ENCODE measurements around the gene ADAM12. TPM values are rescaled to one million over a fixed set of nuclear protein-coding genes. Genes with fewer than 3 reads are reported as not detected.

ADAM12 gene
- total and polyA plus RNA-seq, 9 of the 15 experiments (the other 6 are each of a cell fraction or from before 2014, with no cell fraction given) = not detected

DNA sequence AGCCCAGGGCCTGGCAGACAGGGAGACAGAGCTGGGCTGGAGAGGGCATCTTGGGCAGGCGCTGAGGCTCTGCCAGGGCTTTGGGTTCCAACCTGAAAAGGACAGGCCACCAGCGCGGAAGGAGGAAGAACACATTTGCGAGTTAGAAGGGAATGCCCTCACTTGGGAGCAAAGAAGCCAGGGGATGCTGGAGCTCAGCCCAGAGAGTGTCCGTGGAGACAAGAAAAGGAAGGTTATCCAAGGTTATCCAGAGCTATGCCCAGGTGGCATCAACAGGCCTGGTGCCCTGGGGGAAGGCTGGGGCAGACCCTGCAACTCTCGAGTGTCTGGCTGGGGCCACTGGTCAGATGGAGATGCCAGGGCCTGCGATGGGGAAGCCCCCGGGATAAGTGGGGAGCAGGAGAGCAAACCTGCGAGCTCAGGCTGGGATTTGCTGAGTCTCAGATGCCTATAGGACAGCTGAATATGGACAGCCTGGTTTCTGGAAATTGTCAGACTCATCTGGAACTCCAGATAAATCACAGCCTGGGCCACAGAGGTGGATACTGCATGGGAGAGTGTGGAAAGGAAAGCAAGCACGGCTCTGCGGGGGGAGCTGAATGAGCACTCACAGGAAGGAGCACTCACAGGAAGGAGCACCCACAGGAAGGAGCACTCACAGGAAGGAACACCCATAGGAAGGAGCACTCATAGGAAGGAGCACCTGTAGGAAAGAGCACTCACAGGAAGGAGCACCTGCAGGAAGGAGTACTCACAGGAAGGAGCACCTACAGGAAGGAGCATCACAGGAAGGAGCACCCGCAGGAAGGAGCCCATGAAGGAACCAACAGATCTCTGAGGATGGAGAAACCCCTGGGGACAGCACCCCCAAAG, 152.1 kb downstream of the ADAM12 start:
- TF ChIP-seq ZNF253 (CRISPR knock-in tag; conservative IDR thresholded peaks at IDR 0.05) (no peak), ZNF146 (CRISPR knock-in tag; IDR thresholded peaks at IDR 0.05; ENCODE audit: unreplicated experiment) (no peak), ZNF263 (CRISPR knock-in tag; IDR thresholded peaks at IDR 0.05; ENCODE audit: borderline replicate concordance) (peak; percentile 93), ATF7 (IDR thresholded peaks at IDR 0.05) (no peak), ETV1 (tag; conservative IDR thresholded peaks at IDR 0.05; ENCODE audit: low read depth) (peak; percentile 49; the same call in 1 of the 2 replicates), GABPA (tag; conservative IDR thresholded peaks at IDR 0.05; ENCODE audit: low read depth) (peak; percentile 62)
- TF ChIP-seq, protein P1, sequence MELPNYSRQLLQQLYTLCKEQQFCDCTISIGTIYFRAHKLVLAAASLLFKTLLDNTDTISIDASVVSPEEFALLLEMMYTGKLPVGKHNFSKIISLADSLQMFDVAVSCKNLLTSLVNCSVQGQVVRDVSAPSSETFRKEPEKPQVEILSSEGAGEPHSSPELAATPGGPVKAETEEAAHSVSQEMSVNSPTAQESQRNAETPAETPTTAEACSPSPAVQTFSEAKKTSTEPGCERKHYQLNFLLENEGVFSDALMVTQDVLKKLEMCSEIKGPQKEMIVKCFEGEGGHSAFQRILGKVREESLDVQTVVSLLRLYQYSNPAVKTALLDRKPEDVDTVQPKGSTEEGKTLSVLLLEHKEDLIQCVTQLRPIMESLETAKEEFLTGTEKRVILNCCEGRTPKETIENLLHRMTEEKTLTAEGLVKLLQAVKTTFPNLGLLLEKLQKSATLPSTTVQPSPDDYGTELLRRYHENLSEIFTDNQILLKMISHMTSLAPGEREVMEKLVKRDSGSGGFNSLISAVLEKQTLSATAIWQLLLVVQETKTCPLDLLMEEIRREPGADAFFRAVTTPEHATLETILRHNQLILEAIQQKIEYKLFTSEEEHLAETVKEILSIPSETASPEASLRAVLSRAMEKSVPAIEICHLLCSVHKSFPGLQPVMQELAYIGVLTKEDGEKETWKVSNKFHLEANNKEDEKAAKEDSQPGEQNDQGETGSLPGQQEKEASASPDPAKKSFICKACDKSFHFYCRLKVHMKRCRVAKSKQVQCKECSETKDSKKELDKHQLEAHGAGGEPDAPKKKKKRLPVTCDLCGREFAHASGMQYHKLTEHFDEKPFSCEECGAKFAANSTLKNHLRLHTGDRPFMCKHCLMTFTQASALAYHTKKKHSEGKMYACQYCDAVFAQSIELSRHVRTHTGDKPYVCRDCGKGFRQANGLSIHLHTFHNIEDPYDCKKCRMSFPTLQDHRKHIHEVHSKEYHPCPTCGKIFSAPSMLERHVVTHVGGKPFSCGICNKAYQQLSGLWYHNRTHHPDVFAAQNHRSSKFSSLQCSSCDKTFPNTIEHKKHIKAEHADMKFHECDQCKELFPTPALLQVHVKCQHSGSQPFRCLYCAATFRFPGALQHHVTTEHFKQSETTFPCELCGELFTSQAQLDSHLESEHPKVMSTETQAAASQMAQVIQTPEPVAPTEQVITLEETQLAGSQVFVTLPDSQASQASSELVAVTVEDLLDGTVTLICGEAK (IDR thresholded peaks at IDR 0.05) = peak; percentile 50
- TF ChIP-seq, protein P1 (CRISPR knock-in tag; IDR thresholded peaks at IDR 0.05) = no peak
- TF ChIP-seq, protein P2, sequence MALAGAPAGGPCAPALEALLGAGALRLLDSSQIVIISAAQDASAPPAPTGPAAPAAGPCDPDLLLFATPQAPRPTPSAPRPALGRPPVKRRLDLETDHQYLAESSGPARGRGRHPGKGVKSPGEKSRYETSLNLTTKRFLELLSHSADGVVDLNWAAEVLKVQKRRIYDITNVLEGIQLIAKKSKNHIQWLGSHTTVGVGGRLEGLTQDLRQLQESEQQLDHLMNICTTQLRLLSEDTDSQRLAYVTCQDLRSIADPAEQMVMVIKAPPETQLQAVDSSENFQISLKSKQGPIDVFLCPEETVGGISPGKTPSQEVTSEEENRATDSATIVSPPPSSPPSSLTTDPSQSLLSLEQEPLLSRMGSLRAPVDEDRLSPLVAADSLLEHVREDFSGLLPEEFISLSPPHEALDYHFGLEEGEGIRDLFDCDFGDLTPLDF (CRISPR knock-in tag; IDR thresholded peaks at IDR 0.05) = no peak
- POLR2A ChIA-PET = no interaction called here

More for the DNA sequence above, 152.1 kb downstream of the ADAM12 start:
- in situ Hi-C loops (cut with MboI) = no loop called here
- H3K4me1 ChIP-seq (replicated peaks in 1 of 2; ENCODE audit: control insufficient read depth in 2 of 2, insufficient read depth in 2 of 2, low read length in 2 of 2) = no peaks in the 10 kb centered on the region; a peak in 2 of 5 replicates
- BruUV-seq (replicated peaks) = no TSS peak
- 4% methylated on average over 7 of the region's 12 CpGs for WGBS (ENCODE audit: insufficient coverage, low coverage, missing lambda C conversion rate)
- CTCF ChIA-PET (ENCODE audit: low intra/inter-chr PET ratio) = no interaction called here
- ATAC-seq = no peak
- H2AFZ ChIP-seq (ENCODE audit: low read depth, low read length) = no peak overlapping the region
- no peak overlapping the region for H3K4me3 ChIP-seq
- H3K4me2 ChIP-seq (ENCODE audit: insufficient read depth, low read length) = no peak overlapping the region
- H3K27ac ChIP-seq (ENCODE audit: extremely low read depth, low read depth, low read length) = no peak overlapping the region
- H3K36me3 ChIP-seq (ENCODE audit: control insufficient read depth, insufficient read depth, low read length) = no peaks in the 10 kb centered on the region
- no peak for FAIRE-seq
- H3K27me3 ChIP-seq (ENCODE audit: control insufficient read depth in 2 of 2, insufficient read depth in 2 of 2, low read length in 2 of 2) = peaks cover 0 to 18% of the 10 kb centered on the region in 2 experiments; a peak in 2 of 5 replicates
- H3K79me2 ChIP-seq (ENCODE audit: control insufficient read depth, insufficient read depth, low read length) = no peaks in the 10 kb centered on the region
- no peak for DNase-seq (ENCODE audit: extremely low read depth in 1 of 4, low spot score in 3 of 4)
- H3K9me3 ChIP-seq (replicated peaks; ENCODE audit: control insufficient read depth, insufficient read depth, low read depth, low read length) = no peaks in the 10 kb centered on the region
- H3K9me1 ChIP-seq (ENCODE audit: control insufficient read depth, insufficient read depth, low read length) = no peaks in the 10 kb centered on the region
- intact Hi-C loops (cut with micrococcal nuclease) = no loop called here
- H3K9ac ChIP-seq (ENCODE audit: insufficient read depth in 1 of 2, low read depth in 2 of 2, low read length in 2 of 2) = no peak overlapping the region
- no peaks in the 10 kb centered on the region for H4K20me1 ChIP-seq (replicated peaks; ENCODE audit: control insufficient read depth, insufficient read depth, low read length)

All from K562 (cell line).